ENCODE measurements around the gene STAB1.

The STAB1 gene

DNA sequence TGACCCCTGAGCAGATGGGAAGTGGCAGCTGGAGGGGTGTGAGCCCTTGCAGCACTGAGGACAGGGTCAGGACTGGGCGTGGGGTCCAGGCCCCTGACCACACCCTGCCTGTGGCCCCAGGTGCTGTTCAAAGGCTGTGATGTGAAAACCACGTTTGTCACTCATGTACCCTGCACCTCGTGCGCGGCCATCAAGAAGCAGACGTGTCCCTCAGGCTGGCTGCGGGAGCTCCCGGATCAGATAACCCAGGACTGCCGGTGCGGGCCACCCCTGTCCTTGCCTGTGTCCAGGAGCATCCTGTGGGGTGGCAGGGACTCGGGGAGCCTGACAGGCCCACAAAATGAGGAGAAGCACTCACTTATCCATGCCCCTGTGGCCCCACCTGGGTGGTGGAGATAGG is 5.9 kb downstream of the STAB1 start:
- Histone ChIP-seq H3K4me1 (ENCODE audit: control insufficient read depth, insufficient read depth, low read length, poor library complexity, severe bottlenecking) (no peaks in the 10 kb centered on the region), H3K4me3 (ENCODE audit: extremely low read depth, insufficient read depth, low read length, poor library complexity, severe bottlenecking) (no peak overlapping the region), H3K27ac (ENCODE audit: low read depth, low read length, severe bottlenecking) (no peak overlapping the region), H3K36me3 (ENCODE audit: control insufficient read depth, insufficient read depth, low read length) (no peaks in the 10 kb centered on the region), H3K9me3 (ENCODE audit: control insufficient read depth, low read length) (no peaks in the 10 kb centered on the region)
- 93 to 98% methylated on average over 8 to 11 of the region's 11 CpGs for WGBS, 2 experiments (ENCODE audit: insufficient coverage in 2 of 2)

DNA sequence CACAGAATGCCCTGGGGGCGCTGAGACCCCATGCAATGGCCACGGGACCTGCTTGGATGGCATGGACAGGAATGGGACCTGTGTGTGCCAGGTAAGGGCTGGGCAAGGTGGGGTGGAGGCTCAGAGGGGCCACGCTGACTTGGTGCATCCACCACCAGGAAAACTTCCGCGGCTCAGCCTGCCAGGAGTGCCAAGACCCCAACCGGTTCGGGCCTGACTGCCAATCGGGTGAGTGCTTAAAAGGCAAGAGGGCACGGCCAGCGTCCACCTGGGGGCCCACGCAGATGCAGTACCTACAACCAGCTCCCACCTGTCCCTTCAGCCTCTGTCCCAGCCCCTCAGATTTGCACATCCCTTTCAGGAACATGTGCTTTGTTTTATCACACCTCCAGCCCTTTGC is 6.9 kb downstream of the STAB1 start:
- no peak overlapping the region for H3K27ac ChIP-seq (ENCODE audit: low read depth, low read length, severe bottlenecking)
- H3K4me1 ChIP-seq (ENCODE audit: control insufficient read depth, insufficient read depth, low read length, poor library complexity, severe bottlenecking), result no peaks in the 10 kb centered on the region
- H3K9me3 ChIP-seq (ENCODE audit: control insufficient read depth, low read length), result no peaks in the 10 kb centered on the region
- no peaks in the 10 kb centered on the region for H3K36me3 ChIP-seq (ENCODE audit: control insufficient read depth, insufficient read depth, low read length)
- 87 to 89% methylated on average over 10 to 11 of the region's 11 CpGs for WGBS, 2 experiments (ENCODE audit: insufficient coverage in 2 of 2)
- no peak overlapping the region for H3K4me3 ChIP-seq (ENCODE audit: extremely low read depth, insufficient read depth, low read length, poor library complexity, severe bottlenecking)

DNA sequence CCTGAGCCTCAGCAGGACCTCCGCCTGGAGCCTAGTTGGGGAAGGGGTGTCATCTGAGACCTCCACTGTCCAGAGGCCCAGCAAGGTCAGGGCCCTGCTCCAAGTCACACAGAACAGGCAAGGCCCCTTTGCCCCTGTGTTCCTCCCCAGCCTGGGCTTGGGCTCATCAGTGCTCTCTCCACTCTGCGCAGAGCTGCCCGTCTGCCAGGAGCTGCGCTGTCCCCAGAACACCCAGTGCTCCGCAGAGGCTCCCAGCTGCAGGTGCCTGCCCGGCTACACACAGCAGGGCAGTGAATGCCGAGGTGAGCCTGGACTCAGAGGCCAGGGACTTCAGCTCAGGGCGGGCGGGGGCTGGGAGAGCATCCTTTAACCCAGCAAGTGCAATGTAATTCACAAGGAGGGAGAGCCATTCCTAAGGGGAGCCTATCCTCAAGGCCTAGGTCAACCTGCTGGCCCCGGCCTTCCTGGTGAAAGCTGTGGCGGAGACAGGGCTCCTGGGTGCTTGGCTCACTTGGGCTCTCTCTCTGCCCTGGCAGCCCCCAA is 7.7 kb downstream of the STAB1 start:
- WGBS, 2 experiments (ENCODE audit: insufficient coverage in 2 of 2), result 91 to 95% methylated on average over 10 to 11 of the region's 11 CpGs
- Histone ChIP-seq H3K36me3 (ENCODE audit: control insufficient read depth, insufficient read depth, low read length) (no peaks in the 10 kb centered on the region), H3K9me3 (ENCODE audit: control insufficient read depth, low read length) (no peaks in the 10 kb centered on the region), H3K4me1 (ENCODE audit: control insufficient read depth, insufficient read depth, low read length, poor library complexity, severe bottlenecking) (no peaks in the 10 kb centered on the region), H3K27ac (ENCODE audit: low read depth, low read length, severe bottlenecking) (no peak overlapping the region), H3K4me3 (ENCODE audit: extremely low read depth, insufficient read depth, low read length, poor library complexity, severe bottlenecking) (no peak overlapping the region)

DNA sequence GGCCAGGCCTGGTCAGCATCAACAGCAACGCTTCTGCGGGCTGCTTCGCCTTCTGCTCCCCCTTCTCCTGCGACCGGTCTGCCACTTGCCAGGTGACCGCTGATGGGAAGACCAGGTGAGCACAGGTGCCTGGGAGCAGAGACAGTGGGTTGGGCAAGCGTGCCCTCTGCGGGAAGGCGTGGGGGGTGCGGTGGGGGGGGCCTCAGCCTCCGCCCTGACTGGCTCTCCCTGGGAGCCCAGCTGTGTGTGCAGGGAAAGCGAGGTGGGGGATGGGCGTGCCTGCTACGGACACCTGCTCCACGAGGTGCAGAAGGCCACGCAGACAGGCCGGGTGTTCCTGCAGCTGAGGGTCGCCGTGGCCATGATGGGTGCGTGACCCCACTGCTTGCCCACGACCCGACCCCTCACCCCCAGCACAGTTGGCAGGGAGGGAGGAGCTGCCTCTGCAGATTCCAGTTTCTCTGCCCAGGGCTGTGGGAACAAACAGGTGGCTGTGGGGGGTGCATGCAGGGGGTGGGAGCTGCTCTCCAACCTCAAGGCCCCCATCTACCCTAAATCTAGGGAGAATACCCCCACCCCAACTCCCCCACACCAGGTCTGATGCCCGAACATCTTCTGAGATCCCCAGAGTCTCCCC is 8.8 kb downstream of the STAB1 start:
- 79 to 81% methylated on average over 11 to 17 of the region's 23 CpGs for WGBS, 2 experiments (ENCODE audit: insufficient coverage in 2 of 2)
- Histone ChIP-seq H3K36me3 (ENCODE audit: control insufficient read depth, insufficient read depth, low read length) (no peaks in the 10 kb centered on the region), H3K4me1 (ENCODE audit: control insufficient read depth, insufficient read depth, low read length, poor library complexity, severe bottlenecking) (no peaks in the 10 kb centered on the region), H3K27ac (ENCODE audit: low read depth, low read length, severe bottlenecking) (no peak overlapping the region), H3K9me3 (ENCODE audit: control insufficient read depth, low read length) (no peaks in the 10 kb centered on the region), H3K4me3 (ENCODE audit: extremely low read depth, insufficient read depth, low read length, poor library complexity, severe bottlenecking) (no peak overlapping the region)

DNA sequence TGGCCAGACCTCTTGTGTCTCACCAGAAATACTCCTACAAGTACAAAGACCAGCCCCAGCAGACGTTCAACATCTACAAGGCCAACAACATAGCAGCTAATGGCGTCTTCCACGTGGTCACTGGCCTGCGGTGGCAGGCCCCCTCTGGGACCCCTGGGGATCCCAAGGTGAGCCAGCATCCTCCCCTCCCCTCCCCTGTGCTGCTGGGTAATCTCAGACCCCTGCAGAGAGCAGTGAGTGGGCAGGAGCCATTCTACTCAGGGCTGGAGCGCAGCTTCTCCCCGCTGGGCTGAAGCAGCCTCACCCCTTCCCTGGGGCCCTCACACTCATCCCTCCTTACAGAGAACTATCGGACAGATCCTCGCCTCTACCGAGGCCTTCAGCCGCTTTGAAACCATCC is 9.8 kb downstream of the STAB1 start:
- no peak overlapping the region for H3K4me3 ChIP-seq (ENCODE audit: extremely low read depth, insufficient read depth, low read length, poor library complexity, severe bottlenecking)
- H3K27ac ChIP-seq (ENCODE audit: low read depth, low read length, severe bottlenecking), result no peak overlapping the region
- H3K9me3 ChIP-seq (ENCODE audit: control insufficient read depth, low read length), result no peaks in the 10 kb centered on the region
- WGBS, 2 experiments (ENCODE audit: insufficient coverage in 2 of 2), result 85 to 92% methylated on average over 9 to 10 of the region's 10 CpGs
- no peaks in the 10 kb centered on the region for H3K36me3 ChIP-seq (ENCODE audit: control insufficient read depth, insufficient read depth, low read length)
- no peaks in the 10 kb centered on the region for H3K4me1 ChIP-seq (ENCODE audit: control insufficient read depth, insufficient read depth, low read length, poor library complexity, severe bottlenecking)

DNA sequence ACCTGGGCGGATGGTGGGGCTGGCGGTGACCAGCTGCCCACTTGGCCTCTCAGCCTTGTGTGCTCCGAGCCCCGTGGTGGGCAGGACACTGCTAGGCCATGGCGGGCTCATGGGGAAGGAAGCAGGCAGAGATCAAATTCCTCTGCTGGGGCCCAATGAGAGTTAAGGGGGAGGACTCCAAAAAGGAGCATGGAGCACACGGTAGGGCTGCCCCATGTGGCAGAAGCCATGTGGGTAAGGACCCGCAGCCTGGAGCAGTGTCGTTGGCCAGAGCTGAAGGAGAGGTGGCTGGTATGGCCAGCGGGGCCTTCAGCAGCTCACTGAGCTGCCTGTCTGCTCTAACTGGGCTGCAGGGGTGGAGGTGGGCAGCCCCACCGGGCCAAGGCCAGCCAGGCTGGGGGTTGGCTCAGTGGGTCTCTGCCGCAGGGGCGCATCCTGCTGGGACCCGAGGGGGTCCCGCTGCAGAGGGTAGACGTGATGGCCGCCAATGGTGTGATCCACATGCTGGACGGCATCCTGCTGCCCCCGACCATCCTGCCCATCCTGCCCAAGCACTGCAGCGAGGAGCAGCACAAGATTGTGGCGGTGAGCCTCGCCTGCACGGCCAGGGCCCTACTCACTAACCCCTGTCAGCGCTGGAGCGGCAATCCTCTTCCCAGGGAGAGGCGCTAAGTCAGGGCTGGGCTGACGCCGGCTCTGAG is 11.3 kb downstream of the STAB1 start:
- no peak overlapping the region for H3K4me3 ChIP-seq (ENCODE audit: extremely low read depth, insufficient read depth, low read length, poor library complexity, severe bottlenecking)
- 91 to 93% methylated on average over 19 to 27 of the region's 27 CpGs for WGBS, 2 experiments (ENCODE audit: insufficient coverage in 2 of 2)
- H3K36me3 ChIP-seq (ENCODE audit: control insufficient read depth, insufficient read depth, low read length), result no peaks in the 10 kb centered on the region

DNA sequence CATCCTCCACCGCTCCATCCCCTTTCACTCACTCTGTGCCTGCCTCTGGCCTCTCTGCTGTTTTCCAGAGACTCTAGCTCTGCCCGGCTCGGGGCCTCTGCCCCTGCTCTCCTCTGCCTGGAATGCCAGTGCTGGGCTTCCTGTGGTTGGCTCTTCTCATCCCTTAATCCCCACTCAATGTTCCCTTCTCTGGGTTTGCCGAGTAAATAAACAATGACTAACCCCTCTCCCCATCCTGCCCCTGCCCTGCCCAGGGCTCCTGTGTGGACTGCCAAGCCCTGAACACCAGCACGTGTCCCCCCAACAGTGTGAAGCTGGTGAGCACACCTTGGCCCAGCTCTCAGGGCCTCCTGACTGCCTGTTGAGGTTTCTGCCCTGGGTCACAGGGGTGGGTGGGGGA is 12.2 kb downstream of the STAB1 start:
- Histone ChIP-seq H3K9me3 (ENCODE audit: control insufficient read depth, low read length) (no peaks in the 10 kb centered on the region), H3K36me3 (ENCODE audit: control insufficient read depth, insufficient read depth, low read length) (no peaks in the 10 kb centered on the region), H3K27ac (ENCODE audit: low read depth, low read length, severe bottlenecking) (no peak overlapping the region), H3K4me1 (ENCODE audit: control insufficient read depth, insufficient read depth, low read length, poor library complexity, severe bottlenecking) (no peaks in the 10 kb centered on the region), H3K4me3 (ENCODE audit: extremely low read depth, insufficient read depth, low read length, poor library complexity, severe bottlenecking) (no peak overlapping the region)
- WGBS, 2 experiments (ENCODE audit: insufficient coverage in 2 of 2), result 71 to 87% methylated on average over 4 of the region's 5 CpGs

More for the DNA sequence above, 11.3 kb downstream of the STAB1 start:
- Histone ChIP-seq H3K4me1 (ENCODE audit: control insufficient read depth, insufficient read depth, low read length, poor library complexity, severe bottlenecking) (no peaks in the 10 kb centered on the region), H3K9me3 (ENCODE audit: control insufficient read depth, low read length) (no peaks in the 10 kb centered on the region), H3K27ac (ENCODE audit: low read depth, low read length, severe bottlenecking) (no peak overlapping the region)

DNA sequence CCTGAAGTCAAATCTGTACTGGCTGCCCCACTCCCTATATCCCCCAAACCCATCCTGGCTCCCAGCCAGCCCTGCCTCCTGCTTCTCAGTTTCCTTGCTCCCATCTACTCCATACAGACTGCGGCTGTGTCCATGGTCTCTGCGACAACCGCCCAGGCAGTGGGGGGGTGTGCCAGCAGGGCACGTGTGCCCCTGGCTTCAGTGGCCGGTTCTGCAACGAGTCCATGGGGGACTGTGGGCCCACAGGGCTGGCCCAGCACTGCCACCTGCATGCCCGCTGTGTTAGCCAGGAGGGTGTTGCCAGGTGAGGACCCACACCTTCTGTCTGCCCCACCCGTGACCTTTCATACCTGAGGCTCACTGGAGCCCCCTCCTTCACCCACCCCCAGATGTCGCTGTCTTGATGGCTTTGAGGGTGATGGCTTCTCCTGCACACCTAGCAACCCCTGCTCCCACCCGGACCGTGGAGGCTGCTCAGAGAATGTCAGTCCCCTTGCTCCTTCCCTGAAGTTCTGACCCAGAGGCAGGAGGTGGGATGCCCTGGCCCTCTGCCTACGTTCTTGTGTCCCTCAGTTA is 14.7 kb downstream of the STAB1 start:
- H3K4me3 ChIP-seq (ENCODE audit: extremely low read depth, insufficient read depth, low read length, poor library complexity, severe bottlenecking), result no peak overlapping the region
- no peak overlapping the region for H3K27ac ChIP-seq (ENCODE audit: low read depth, low read length, severe bottlenecking)
- no peaks in the 10 kb centered on the region for H3K9me3 ChIP-seq (ENCODE audit: control insufficient read depth, low read length)
- 86 to 87% methylated on average over 9 to 11 of the region's 12 CpGs for WGBS, 2 experiments (ENCODE audit: insufficient coverage in 2 of 2)
- no peaks in the 10 kb centered on the region for H3K4me1 ChIP-seq (ENCODE audit: control insufficient read depth, insufficient read depth, low read length, poor library complexity, severe bottlenecking)
- no peaks in the 10 kb centered on the region for H3K36me3 ChIP-seq (ENCODE audit: control insufficient read depth, insufficient read depth, low read length)

DNA sequence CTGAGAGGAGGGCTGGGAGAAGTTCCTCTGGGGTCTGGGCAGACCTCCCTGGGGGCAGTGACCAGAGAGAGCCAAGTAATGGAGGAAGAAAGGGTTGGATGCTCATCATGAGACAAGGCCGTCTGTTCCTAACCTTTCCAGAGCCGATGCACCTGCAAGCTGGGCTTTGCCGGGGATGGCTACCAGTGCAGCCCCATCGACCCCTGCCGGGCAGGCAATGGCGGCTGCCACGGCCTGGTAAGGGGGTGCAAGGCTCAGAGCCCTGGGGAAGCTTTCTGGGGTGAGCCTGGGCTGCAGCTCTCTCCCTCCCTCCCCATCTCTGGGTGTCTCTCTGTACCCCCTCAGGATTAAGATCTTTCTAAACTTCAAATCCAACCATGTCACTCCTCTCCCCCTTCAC is 16.4 kb downstream of the STAB1 start:
- H3K27ac ChIP-seq (ENCODE audit: low read depth, low read length, severe bottlenecking), result no peak overlapping the region
- H3K4me3 ChIP-seq (ENCODE audit: extremely low read depth, insufficient read depth, low read length, poor library complexity, severe bottlenecking), result no peak overlapping the region
- no peaks in the 10 kb centered on the region for H3K9me3 ChIP-seq (ENCODE audit: control insufficient read depth, low read length)
- WGBS, 2 experiments (ENCODE audit: insufficient coverage in 2 of 2), result 83 to 88% methylated on average over 7 of the region's 7 CpGs
- H3K36me3 ChIP-seq (ENCODE audit: control insufficient read depth, insufficient read depth, low read length), result no peaks in the 10 kb centered on the region
- H3K4me1 ChIP-seq (ENCODE audit: control insufficient read depth, insufficient read depth, low read length, poor library complexity, severe bottlenecking), result no peaks in the 10 kb centered on the region

DNA sequence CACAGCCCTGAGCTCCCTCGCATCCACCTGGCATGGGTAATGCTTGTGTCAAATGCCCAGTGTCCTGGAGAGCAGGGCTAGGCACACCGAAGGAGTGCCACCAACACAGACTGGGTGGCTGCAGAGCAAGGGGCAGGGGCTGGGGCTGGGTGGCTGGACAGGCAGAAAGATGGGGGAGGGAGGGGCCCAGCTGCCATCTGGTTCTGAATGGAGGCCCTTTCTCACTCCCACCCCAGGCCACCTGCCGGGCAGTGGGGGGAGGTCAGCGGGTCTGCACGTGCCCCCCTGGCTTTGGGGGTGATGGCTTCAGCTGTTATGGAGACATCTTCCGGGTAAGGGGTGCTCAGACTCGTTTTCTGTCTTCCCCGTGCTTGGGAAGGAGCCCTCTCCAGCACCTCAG is 17.0 kb downstream of the STAB1 start:
- Histone ChIP-seq H3K27ac (ENCODE audit: low read depth, low read length, severe bottlenecking) (no peak overlapping the region), H3K4me1 (ENCODE audit: control insufficient read depth, insufficient read depth, low read length, poor library complexity, severe bottlenecking) (no peaks in the 10 kb centered on the region), H3K36me3 (ENCODE audit: control insufficient read depth, insufficient read depth, low read length) (no peaks in the 10 kb centered on the region), H3K4me3 (ENCODE audit: extremely low read depth, insufficient read depth, low read length, poor library complexity, severe bottlenecking) (no peak overlapping the region), H3K9me3 (ENCODE audit: control insufficient read depth, low read length) (no peaks in the 10 kb centered on the region)
- 61 to 76% methylated on average over 7 of the region's 8 CpGs for WGBS, 2 experiments (ENCODE audit: insufficient coverage in 2 of 2)

DNA sequence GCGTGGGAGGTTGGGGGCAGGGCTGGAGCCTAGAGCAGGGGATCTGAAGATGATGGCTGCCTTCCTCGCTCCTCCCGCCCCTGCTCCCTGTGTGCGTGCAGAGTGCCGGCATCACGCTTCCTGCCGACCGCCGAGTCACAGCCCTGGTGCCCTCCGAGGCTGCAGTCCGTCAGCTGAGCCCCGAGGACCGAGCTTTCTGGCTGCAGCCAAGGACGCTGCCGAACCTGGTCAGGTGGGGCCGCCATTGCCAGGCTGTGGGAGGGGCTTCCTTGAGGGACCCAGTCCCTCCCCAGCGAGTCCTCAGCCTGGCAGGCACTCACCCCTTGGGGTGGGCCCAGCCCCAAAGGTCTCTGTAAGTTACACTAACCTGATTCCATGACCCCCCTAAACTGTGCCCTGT is 17.6 kb downstream of the STAB1 start:
- no peaks in the 10 kb centered on the region for H3K9me3 ChIP-seq (ENCODE audit: control insufficient read depth, low read length)

More for the DNA sequence above, 17.6 kb downstream of the STAB1 start:
- Histone ChIP-seq H3K4me3 (ENCODE audit: extremely low read depth, insufficient read depth, low read length, poor library complexity, severe bottlenecking) (no peak overlapping the region), H3K4me1 (ENCODE audit: control insufficient read depth, insufficient read depth, low read length, poor library complexity, severe bottlenecking) (no peaks in the 10 kb centered on the region), H3K27ac (ENCODE audit: low read depth, low read length, severe bottlenecking) (no peak overlapping the region), H3K36me3 (ENCODE audit: control insufficient read depth, insufficient read depth, low read length) (no peaks in the 10 kb centered on the region)
- 85% methylated on average over 16 to 17 of the region's 17 CpGs for WGBS, 2 experiments (ENCODE audit: insufficient coverage in 2 of 2)

All from mesodermal cell (in vitro differentiated cells).